22Rv1 (cell line): Measurements from ENCODE around the gene RAC2.

ENCODE experiments used
- H3K27ac ChIP-seq: fragments of 450-650 bp; 2 replicates; pipeline ENCODE4 v1.5.1; 2017
- CTCF ChIP-seq: fragments of 450-650 bp; IDR thresholded peaks from 2 replicates; pipeline ENCODE4 v1.5.1; 2017; ENCODE audit warnings: mild to moderate bottlenecking
- ZFX ChIP-seq: fragments of 450-650 bp; IDR thresholded peaks from 2 replicates; pipeline ENCODE4 v1.6.1; 2017; ENCODE audit warnings: antibody characterized with exemption, borderline replicate concordance

Gene RAC2

GRCh38 chr22:37226087-37226486 is 18.0 kb downstream of the RAC2 start:
- no peak for TF ChIP-seq ZFX
- TF ChIP-seq CTCF = no peak
- no peak overlapping the region for H3K27ac ChIP-seq

- H3K27ac ChIP-seq = no peak overlapping the region
- TF ChIP-seq CTCF (no peak), ZFX (no peak)
These were observed 18.6 kb downstream of the RAC2 start for GRCh38 chr22:37225481-37225880.

GRCh38 chr22:37224757-37225420 is 19.2 kb downstream of the RAC2 start:
- no peak overlapping the region for H3K27ac ChIP-seq
- TF ChIP-seq ZFX (no peak), CTCF (no peak)

- H3K27ac ChIP-seq = no peak overlapping the region
These were observed 20.0 kb downstream of the RAC2 start for GRCh38 chr22:37223965-37224551.

GRCh38 chr22:37222440-37222971 is 21.6 kb downstream of the RAC2 start:
- TF ChIP-seq CTCF = no peak
- TF ChIP-seq ZFX = no peak
- no peak overlapping the region for H3K27ac ChIP-seq

More at GRCh38 chr22:37223965-37224551, 20.0 kb downstream of the RAC2 start:
- no peak for TF ChIP-seq ZFX
- TF ChIP-seq CTCF = no peak

- TF ChIP-seq CTCF = no peak
- no peak for TF ChIP-seq ZFX
- H3K27ac ChIP-seq = no peak overlapping the region
These were observed 22.4 kb downstream of the RAC2 start for GRCh38 chr22:37221424-37222333.

- TF ChIP-seq CTCF = no peak
- no peak for TF ChIP-seq ZFX
- no peak overlapping the region for H3K27ac ChIP-seq
These were observed 23.5 kb downstream of the RAC2 start for GRCh38 chr22:37220543-37220981.
